NCI-H526 (cell line): ENCODE data around the gene GALM.

Experiments
- DNase-seq, 2 experiments: peaks; one replicate each; lab custom pipeline; 2025; lab: John Stamatoyannopoulos, UW

Gene GALM

DNA sequence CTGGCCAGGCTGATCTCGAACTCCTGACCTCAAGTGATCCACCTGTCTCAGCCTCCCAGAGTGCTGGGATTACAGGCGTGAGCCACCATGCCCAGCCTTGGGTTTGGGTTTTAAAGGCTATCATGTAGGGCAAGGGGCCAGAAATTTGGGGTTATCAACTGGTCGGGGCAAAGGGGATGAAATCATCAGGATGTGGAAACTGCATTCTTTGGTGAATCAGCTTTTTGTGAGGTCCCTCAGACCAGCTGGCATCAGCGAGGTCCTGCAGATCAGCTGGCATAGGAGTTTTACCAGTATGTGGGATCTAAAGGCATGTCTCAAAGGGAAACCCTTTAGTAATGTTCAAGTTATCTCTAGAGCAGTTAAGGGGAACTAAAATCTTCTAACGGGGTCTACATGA, 105.7 kb downstream of the GALM start:
- DNase-seq: no peak

DNA sequence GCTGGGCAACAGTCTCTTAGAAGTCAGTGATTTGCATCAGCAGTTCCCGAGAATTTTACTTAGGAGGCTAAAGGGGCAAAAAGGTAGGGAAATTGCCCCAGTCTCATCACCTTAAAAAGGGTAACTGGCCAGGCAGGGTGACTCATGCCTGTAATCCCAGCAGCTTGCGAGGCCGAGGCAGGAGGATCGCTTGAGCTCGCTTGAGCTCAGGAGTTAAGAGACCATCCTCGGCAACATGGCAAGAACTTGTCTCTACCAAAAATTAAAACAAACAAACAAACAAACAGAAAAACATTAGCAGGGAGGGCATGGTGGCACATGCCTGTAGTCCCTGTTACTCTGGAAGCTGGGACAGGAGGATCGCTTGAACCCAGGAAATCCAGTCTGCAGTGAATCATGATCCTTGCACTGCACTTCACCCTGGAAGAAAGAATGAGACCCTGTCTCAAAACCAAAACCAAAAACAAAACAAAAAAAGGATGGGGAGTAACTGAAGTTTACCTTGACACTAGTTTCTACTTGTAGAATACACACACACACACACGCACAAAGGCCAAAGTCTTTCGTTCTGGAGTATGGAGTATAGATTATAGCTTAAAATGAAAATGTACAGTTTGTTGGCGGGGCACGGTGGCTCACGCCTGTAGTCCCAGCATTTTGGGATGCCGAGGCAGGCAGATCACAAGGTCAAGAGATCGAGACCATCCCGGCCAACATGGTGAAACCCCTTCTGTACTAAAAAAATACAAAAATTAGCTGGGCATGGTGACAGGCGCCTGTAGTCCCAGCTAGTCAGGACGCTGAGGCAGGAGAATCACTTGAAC, 109.4 kb downstream of the GALM start:
- no peak for DNase-seq

DNA sequence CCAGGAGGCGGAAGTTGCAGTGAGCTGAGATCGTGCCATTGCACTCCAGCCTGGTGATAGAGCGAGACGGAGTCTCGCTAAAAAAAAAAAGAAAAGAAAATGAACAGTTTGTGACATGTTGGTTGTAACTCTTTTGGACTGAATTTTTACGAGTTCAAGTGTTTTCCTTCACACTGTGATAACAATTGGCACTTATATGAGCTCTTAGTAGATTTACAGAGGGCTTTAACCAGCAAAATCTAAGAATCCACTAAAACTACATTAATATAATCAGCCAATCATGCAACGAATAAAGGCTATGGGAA, 110.0 kb downstream of the GALM start:
- no peak for DNase-seq

DNA sequence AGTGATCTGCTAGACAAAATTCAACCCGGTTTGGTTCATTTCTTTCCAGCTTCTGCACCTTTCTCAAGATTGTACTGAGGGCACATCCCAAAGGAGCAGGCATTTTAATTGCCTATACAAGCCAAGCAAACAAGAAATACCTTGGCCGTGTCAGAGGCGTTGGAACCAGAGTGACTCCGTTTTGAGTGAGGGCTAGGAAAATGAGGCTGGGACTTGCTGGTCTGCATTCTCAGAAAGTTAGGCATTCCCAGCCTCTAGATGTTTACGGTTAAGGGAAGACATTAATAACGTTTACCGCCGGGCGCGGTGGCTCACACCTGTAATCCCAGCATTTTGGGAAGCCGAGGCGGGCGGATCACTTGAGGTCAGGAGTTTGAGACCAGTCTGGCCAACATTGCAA, 110.6 kb downstream of the GALM start:
- DNase-seq: no peak

DNA sequence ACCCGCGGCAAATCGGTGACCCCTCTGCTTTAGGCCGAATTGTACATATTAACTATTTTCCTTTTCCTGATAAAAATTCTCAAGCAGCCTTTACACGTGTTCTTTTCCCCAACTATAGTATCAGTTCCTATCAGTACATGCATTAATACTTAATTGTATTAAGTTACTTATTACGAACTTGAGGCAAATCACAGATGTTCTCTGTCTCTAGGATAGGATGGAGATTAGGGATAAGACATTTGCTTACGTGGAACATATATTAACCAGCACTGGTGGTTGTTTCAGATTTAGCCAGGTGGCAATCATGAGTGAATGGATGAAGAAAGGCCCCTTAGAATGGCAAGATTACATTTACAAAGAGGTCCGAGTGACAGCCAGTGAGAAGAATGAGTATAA, 112.8 kb downstream of the GALM start:
- no peak for DNase-seq

DNA sequence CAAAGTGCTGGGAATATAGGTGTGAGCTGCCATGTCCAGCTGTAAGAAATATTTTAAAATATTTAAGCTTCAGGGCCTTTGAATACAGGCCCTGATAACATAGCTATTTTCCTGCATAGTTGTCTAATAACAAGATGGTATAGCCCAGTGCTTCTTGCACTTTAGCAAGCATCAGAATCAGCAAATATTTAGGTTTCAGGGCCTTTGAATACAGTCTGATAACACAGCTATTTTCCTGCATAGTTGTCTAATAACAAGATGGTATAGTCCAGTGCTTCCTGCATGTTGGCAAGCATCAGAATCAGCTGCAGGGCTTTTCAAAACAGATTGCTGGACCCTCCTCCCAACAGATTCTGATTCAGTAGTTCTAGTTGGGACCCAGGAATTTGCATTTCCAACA, 117.7 kb downstream of the GALM start:
- peak in 1 of 2 experiments; percentile 14 for DNase-seq
